ENCODE measurements around the gene FGF1.

FGF1 gene

GRCh38 chr5:142569905-142570304 is 116.0 kb downstream of the FGF1 start:
- no peak for DNase-seq

GRCh38 chr5:142568996-142569335 is 116.9 kb downstream of the FGF1 start:
- DNase-seq, result no peak

GRCh38 chr5:142568283-142568995 is 117.5 kb downstream of the FGF1 start:
- DNase-seq, result no peak

- DNase-seq, result no peak
These were observed 124.3 kb downstream of the FGF1 start for GRCh38 chr5:142561486-142562097.

- DNase-seq, result no peak
These were observed 124.9 kb downstream of the FGF1 start for GRCh38 chr5:142561029-142561428.

GRCh38 chr5:142552107-142552506 is 133.8 kb downstream of the FGF1 start:
- no peak for DNase-seq

- DNase-seq, result no peak
These were observed 134.4 kb downstream of the FGF1 start for GRCh38 chr5:142551338-142552067.

- no peak for DNase-seq
These were observed 135.4 kb downstream of the FGF1 start for GRCh38 chr5:142550471-142550870.

GRCh38 chr5:142549834-142550233 is 136.1 kb downstream of the FGF1 start:
- no peak for DNase-seq

GRCh38 chr5:142548739-142549275 is 137.1 kb downstream of the FGF1 start:
- DNase-seq, result no peak

GRCh38 chr5:142547445-142548380 is 138.2 kb downstream of the FGF1 start:
- DNase-seq, result no peak

- DNase-seq, result no peak
These were observed 140.1 kb downstream of the FGF1 start for GRCh38 chr5:142545650-142546322.

- DNase-seq, result no peak
These were observed 140.8 kb downstream of the FGF1 start for GRCh38 chr5:142544946-142545649.

- DNase-seq, result no peak
These were observed 141.7 kb downstream of the FGF1 start for GRCh38 chr5:142544071-142544753.

- no peak for DNase-seq
These were observed 143.0 kb downstream of the FGF1 start for GRCh38 chr5:142542906-142543305.

Data from SIG-M5 (cell line).